GF-D8 (cell line): ENCODE measurements around the gene APELA.
"Not testable (repeated sequence)": the region's sequence is repeated elsewhere in the genome, so short reads cannot be mapped to it uniquely, and the experiment has no call there.

Experiments
- DNase-seq: peaks from one replicate; lab custom pipeline; 2025; lab: John Stamatoyannopoulos, UW

The APELA gene, protein sequence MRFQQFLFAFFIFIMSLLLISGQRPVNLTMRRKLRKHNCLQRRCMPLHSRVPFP

DNA sequence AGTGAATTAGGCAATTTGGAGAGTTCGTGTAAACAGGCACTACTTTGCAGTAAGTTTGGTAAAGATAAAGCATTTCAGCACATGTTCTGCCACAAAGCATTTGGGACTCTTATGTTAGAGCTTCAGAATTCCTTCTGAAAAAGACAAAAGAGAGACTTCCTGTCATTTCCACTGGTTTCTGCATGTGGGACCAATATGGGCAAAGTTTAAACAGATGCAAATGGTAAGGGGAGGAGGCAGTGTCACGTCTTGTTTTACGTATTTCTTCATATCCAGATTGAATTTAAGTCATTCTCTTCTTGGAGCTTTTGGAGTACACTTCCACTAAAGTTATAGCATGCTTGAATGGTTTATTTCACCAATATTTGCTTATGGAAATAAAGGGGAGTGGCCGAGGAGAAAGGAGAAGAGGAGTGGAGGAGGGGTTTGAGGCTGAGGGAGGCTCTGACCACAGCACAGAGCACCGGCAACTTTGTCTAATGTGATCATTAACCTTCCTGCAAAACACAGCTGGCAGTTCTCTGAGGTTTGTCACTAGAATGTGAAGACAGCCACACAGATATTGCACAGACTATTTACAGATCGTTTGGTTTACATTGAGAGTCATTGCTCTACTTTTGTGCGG lies at the start of gene APELA:
Gene APELA (plus strand): TSS at position 479 of the 625 bp plus-strand sequence. CDS start 154 bp downstream, outside the sequence.
- DNase-seq: no peak

DNA sequence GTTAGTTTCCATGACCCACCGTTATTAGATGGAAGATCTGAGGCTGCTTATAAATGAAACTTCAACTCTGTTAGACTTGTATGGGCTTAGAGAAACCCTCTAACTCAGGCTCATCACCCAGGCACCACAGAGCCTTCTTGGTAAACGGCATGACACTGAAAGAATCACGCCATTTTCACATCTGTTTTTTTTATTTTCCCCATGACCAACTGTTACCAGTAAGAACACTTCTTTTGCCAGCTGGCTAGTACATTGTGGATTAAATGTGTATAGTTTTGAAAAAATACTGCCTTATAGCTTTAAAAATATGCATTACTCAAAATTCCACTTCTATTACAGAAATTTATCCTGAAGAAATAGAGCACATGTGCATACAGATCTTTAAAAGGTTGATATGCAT lies 48.0 kb upstream of the APELA start:
- no peak for DNase-seq

DNA sequence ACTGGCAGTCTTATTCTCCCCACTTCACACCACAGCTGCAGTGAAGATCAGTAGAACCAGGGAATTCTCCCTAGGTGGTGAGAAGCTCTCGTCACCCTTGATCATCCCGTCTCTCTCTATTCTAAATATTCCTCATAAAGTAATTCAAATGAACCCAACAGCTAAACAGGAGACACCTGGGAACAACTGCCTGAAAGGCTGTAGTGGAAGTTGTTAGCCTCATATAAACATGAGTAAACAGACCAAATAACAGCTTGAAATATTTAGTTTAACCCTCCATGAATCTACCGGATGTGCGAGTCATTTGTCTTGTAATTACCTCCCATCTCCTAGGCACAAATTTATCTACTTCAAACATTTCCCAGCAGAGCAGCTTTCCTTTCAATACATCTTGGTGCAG lies 30.4 kb upstream of the APELA start:
- DNase-seq: no peak

- DNase-seq: no peak
Observed at GRCh38 chr4:164847016-164847415, 30.0 kb upstream of the APELA start.

DNA sequence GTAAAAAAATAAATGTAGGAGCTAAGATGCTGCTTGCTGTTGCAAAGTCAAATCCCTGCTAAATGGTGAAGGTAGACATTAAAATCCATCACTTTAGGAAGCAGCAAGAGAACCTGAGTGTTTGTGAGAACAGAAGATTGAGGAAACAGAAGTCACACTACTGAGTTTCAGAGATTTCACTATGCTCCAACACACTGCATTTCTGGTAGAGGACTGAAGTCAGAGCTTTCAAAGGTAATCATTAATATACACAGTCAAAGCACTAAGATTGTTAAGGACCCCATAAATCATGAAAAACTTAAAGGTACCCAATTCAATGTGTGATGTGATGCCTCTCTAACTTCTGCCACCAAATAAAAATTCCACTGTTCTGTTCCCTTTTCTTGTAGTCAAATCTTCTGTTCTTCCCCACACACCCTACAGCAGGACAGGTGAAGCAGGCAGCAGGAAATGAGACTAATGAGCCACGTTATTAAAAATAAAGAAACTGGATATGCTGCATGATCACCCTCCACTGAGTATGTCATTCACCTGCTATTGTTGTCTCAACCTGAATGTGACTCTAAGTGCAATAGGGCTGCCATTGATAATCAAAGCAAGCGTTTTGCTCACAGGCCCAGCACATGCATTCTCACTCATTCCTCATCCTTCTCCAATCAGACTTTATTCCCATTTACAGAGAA lies 28.9 kb upstream of the APELA start:
- DNase-seq: no peak

GRCh38 chr4:164856396-164856795 lies 20.6 kb upstream of the APELA start:
- DNase-seq: no peak

DNA sequence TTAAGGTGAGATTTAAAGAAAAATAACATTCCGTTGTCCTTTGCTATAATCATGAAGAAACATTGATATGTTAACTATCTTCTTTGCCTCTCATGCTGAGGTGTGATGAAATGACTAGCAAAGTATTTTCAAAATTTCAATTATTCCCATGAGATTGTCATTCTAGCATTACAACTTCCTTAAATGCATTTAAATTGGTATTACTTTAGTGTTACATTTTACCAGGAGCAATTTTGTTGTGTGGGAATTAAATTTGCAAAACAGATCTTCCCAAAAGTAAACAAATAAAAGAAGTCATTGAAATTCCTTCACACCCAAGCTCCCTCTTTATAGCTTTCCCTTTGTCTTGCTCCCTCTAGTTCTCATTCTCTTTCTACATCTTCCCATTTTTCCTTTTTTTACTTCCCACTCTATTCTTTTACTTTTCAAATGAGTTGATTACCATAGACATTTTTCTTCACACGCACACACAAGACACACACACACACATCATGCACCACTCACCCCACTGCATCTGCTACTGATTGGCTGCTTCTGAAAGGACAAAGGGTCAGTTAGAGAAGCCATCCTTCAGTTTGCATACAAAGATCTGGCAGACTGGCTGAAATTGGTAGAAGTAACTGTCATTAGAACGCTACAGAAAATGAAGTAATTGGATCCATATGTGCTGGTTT lies 10.0 kb upstream of the APELA start:
- DNase-seq: no peak

DNA sequence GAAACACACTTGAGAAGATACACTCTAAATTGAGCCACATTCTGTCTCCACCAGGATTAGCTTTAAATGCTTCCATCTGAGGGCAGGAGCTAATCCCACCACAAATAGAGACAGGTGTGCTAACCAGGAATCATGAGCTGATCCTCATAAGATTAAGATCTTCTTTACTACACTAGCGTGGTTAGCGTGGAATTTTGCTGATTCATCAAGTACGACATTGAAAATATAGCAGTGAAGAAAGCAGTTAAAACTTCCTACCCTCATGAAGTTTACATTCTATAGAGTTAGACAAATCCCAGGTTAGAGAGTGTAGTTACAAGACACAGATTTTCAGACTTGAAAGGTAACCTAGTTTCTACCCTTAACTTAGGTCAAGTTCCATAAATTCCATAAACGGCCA lies 5.3 kb upstream of the APELA start:
- DNase-seq: no peak

- no peak for DNase-seq
Observed at GRCh38 chr4:164872481-164872880, 4.5 kb upstream of the APELA start.

- no peak for DNase-seq
Observed at GRCh38 chr4:164874789-164875188, 2.2 kb upstream of the APELA start.

DNA sequence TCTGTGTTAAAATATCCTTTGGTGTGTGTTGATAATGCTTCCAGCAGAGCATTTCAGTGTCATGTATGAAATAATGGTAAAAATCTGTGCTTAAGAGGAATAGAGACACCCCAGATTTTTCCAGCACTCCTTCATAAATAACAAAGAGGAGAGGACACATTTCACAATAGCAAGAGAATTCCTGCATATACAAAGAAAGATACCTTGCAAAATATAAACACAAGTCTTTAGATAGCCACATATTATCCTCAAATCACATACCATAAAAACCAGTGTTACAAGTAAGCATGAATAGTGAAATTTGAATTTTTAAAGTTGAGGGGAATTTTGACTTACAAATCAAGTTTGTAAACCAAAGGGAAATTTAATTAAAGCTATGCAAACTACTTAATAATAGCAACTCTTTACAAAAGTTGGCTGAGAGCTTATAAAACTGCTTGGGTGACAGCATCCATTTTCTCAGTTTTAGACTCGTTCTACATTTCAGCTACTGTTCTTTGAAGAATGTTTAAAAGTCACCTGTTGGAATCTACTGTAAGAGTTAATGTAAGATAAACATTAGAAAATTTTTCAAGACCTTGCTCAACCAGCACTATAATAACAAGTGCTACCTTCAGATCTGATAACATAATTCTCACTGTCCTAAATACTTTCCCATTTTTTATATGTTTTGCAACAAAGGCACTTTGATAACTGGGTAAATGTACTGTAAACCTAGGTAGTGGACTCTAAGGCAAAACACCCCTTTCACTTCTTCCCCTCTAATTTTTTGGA lies 3.7 kb downstream of the APELA start:
- DNase-seq: no peak

DNA sequence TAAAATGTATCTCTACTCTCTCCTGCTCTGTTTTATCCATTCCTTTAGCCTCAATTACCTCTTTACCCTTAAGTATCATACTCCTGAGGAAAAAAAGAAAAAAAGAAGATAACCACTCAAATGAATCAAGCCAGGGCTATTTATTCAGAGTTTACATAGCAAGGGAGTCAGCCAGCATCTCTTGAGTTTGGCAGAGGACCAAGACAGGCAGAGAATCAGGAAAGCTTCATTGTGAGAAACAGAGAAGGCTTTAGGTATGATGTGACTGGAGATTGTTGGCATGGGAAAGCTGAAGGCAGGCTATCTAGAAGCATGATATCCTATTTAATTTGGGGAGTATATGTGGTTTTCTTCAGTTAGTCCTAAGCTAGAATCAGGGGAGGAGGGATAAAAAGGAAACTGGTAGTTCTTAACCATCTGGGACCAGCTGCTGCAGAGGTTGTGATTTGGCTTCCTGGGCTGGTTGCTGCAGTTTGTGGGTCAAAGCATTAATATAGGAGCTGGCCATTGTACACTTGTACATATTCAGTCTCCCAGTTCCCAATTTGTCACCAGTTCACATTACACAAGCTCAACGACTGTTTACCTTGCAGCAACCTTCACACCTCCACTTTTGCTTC lies 11.2 kb downstream of the APELA start:
- DNase-seq: no peak

DNA sequence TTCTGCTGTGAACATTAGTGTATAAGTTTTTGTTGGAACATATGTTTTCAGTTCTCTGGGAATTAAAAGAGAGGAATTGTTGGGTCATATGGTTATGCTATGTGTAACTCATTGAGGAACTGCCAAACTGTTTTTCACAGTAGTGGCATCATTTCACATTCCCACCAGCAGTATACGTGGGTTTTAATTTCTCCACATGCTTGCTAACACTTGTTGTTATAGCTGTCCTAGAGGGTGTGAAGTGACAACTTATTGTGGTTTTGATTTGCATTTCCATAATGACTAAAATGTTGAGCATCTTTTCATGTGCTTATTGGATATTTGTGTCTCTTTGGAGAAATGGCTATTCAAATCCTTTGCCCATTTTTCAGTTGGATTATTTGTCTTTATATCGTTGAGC lies 13.7 kb downstream of the APELA start:
- no peak for DNase-seq

GRCh38 chr4:164892018-164892417 lies 15.0 kb downstream of the APELA start:
- no peak for DNase-seq

DNA sequence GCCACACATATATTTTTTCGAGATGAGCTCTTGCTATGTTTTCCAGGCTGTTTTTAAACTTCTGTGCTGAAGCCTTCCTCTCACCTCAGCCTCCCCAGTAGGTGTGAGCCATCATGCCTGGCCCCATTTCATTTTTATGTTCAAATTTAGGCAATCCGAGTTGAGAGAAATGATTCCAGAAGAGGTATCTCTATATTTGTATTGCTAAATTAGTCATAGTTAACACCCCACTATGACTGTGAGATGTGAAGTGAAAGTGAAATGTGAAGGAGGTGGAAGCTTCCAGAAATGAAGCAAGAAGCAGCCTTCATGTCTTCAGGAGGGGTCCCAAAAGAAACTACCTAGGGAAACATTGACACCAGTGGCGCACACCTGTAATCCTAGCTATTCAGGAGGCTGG lies 17.7 kb downstream of the APELA start:
- no peak for DNase-seq

- DNase-seq: no peak
Observed at GRCh38 chr4:164902608-164903007, 25.6 kb downstream of the APELA start.

- no peak for DNase-seq
Observed at GRCh38 chr4:164904336-164904735, 27.4 kb downstream of the APELA start.

DNA sequence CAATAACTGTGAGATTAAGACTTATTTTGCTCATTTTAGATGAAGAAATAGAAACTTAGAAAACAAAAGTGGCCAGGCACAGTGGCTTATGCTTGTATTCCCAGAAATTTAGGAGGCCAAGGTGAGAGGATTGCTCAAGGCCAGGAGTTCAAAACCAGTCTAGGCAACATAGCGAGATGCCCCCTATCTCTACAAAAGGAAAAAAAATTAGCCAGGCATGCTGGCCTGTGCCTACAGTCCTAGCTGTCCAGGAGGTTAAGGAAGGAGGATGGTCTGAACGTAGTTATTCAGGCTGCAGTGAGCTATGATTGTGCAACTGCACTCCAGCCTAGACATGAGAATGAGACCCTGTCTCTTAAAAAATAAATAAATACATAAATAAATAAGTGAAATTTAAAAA lies 28.0 kb downstream of the APELA start:
- DNase-seq: no peak

DNA sequence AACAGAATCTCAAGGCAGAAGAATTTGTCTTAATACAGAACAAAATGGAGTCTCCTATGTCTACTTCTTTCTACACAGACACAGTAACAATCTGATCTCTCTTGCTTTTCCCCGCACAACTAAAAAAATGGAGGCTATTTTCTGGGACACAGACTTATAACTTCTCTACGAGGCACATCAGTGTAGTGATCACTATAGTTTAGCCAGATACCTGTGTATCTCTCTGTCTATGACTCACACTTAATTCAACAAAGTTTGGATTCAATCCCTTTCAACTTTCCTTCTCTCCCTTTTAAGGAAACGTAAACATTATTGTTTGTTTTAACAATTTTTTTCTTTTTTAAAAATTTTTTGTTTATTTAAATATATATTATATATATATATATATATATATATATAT lies 29.4 kb downstream of the APELA start:
- DNase-seq: no peak

GRCh38 chr4:164913506-164913905 lies 36.5 kb downstream of the APELA start:
- DNase-seq: not testable (repeated sequence)

DNA sequence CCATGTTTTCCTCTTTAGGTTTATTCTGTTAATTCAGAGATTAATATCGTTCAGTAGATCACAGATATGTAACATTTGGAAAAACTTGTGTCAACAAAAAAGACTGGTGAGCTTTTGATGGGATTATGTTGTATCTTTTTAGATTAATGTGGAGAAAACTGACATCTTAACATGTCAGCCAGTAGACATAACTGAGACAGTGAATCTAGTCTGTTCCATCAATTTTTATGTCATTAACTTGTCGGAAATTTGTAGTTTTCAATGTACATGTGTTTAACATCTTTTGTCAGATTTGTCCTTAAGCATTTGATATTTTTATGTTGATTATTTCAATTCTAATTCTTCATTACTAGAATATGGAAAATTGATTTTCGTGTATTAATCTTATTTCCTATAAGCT lies 42.0 kb downstream of the APELA start:
- no peak for DNase-seq

DNA sequence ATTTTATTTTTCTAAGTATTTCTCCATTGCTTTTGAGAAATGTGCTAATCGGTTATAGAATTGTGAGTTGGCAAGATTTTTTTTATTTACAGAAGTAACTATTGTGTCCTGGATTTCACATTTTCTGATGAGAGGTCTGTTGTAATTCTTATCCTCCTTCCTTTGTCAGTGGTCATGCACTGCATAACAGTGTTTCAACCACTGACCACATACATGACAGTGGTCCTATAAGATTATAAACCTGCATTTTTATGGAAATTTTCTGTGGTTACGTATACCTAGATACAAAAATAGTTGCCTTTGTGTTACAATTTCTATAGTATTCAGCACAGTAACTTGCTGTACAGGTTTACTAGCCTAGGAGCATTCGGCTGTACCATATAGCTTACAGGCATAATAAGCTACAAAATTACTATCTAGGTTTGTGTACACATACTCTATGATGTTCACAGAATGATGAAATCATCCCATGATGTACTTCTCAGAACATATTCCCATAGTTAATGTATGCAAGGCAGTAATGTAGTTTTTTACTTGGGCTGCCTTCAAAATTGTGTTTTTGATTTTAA lies 47.8 kb downstream of the APELA start:
- DNase-seq: no peak
